HG03460 (cell line): ENCODE results near the gene SNRNP40.

Experiments
- ATAC-seq: cut with Tn5 transposase; IDR thresholded peaks from one replicate; pipeline ENCODE4 v1.9.1; 2021; ENCODE audit not compliant: unreplicated experiment

SNRNP40 gene

DNA sequence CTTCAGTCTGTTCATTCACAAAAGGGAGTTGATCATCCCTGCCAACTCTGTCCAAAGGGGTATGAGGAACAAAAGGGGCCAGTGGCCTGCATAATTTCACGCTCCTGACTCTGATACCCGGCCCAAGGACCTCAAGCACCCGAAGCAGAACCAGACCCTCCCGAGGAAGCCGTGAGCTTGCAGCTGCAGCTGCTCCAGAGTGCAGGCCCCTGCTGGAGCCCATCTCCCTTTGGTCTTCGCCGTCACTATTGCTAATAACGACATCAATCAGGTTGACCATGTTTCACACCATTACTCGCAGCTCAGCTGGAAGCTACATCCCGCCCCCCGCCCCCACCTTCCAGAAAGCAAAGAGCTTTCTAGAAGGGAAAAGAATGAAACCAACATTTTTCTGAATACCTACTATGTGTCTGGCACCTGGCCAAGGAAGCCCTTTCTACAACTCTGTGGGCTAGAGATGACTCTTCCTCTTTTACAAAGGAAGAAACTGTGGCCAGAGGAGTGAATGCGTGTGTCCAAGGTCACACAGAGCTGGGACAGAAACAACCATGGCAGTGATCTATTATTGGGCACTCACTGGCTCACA lies 62.4 kb downstream of the SNRNP40 start:
- ATAC-seq = no peak

DNA sequence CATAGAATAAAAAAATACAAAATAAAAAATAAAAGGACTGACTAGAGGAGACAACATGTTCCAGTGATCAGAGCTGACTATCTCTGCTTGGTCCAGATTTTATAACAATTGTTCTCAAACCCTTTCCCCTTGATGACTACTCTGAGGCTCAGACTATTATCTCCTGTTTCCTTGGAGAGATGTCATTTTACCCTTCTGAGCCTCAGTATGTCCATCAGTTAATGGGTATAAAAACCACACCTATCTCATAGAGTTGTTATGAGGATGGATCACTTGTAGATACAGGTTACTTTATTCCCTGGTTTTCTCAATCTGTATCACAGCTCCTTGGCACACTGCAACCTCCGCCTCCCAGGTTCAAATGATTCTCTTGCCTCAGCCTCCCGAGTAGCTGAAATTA lies 63.9 kb downstream of the SNRNP40 start:
- no peak for ATAC-seq

DNA sequence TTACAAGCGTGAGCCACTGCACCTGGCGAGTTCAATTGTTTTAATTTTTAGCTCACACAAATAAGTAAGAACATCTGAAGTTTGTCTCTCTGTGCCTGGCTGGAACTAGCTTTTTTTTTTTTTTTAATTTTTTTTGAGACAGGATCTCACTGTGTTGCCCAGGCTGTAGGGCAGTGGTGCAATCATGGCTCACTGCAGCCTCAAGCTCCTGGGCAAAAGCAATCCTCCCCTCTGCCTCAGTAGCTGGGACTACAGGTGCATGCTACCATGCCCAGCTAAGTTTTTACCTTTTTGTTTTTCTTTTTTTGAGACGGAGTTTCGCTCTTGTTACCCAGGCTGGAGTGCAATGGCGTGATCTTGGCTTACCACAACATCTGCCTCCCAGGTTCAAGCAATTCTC lies 64.8 kb downstream of the SNRNP40 start:
- no peak for ATAC-seq

DNA sequence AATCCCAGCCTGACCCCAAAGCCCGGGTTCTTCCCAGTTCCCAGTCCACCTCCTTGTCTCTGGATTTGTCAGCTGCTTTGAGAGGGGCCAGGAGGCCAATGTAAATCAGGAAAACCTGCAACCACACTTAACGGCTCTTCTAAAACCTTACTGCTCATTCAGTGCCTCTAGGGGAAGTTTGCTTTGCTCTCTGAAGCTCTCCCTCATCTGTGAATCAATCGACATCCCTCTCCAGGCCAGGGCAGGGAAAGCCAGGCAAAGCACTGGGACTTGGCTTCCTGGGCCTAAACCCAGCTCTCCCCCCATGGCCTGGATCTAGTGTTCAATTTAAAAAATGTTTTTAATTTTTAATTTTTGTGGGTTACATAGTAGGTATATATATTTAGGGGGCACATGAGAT lies 66.2 kb downstream of the SNRNP40 start:
- ATAC-seq = no peak

DNA sequence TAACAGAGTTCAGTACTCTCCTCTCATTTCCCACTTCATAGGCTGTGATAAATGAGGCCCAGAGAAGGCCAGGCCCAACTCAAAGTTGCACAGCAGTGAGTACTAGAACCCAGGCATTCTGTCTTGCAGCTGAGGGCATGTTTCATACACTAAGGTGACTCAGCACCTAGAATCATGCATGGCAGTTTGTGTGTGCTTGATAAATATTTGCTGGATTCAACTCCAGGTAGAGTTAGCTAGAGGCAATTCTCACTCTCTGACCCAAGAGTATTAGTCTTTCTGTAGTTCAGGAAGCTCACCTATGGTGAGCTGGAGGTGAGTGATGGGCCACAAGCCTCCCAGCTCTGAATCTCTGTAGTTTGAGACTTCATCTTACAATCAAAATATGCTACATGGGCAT lies 67.6 kb downstream of the SNRNP40 start:
- ATAC-seq = no peak

DNA sequence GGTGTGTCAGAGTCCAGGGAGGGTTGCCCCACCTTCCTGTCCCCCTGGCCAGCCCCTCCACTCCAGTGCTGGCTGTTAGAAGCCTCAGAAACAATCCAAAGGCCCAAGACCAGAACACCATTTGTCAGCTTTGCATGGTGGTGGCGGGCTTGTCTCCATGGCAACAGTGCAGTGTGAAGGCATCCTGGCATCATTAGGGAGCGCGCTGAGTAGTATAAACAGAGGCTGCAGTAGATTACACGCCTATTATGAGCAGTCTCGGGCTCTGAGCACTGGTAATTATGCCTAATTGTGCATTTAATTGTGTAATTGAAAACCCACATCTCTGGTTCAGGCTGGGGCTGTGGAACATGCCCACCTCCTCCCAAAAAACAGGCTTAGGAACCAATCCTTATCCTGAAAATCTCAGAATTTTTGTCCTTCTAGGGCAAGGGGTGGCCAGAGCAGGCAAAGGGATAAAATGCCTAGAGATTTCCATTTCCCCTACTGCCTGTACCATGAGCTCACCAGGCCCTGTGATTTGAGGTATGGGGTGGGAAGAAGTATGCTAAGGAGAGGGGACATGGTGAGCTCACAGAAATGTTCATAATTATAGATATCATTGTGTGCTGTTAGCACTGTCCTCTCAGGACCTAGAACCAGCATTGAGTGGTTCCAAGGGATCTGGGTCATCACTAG lies 68.6 kb downstream of the SNRNP40 start:
- no peak for ATAC-seq

DNA sequence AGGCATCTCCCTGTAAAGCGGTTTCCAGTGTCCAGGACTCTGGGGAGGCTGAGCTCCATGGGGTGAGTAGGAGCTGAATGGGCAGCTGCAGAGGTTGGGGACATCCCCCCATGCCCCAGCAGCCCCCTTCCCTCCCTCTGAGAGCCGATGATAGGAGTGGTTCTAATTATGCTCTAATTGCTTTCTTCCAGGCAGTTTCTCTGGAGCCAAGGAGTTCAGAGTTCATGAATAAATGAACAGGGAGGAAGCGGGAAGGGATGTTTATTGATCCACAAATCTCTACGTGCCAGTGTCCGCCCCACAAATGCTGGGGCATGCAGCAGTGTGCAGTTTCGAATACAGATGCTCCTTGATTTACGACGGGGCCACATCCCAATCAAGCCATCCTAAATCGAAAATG lies 72.5 kb downstream of the SNRNP40 start:
- ATAC-seq = no peak

DNA sequence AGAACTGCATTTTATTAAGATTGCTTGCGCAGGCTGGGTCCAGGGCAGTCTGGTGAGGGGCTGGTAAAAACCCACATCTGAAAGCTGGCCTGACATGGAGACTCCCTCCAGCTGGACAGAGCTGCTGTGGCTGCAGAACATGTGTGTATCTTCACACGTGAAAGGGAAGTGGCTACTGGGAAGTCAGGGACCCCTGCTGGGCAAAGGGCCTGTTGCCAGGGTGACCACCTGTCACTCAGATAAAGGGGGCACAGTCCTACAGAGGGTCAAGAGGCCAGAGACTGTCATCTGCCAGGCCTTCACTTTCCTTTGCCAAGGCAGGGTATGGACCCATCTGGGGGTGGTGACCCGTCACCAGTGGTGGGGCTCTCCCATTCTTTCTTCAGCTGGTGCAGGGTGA lies 74.4 kb downstream of the SNRNP40 start:
- no peak for ATAC-seq

DNA sequence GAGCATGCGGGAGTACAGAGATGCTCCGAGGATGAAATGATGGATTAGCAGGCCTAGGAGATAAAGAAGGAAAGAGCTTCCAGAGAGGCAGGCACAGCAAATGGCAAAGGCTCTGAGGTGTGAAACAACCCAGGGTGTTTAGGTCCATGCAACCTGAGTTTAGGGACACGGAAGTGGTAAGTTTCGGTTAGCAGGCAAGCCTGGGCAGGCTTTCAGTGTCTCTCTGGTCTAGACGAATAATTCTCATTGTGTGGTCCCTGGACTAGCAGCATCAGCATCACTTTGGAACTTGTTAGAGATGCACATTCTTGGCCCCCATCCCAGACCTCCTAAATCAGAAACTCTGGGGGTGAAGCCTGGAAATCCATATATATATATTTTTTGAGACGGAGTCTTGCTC lies 75.5 kb downstream of the SNRNP40 start:
- ATAC-seq = no peak

DNA sequence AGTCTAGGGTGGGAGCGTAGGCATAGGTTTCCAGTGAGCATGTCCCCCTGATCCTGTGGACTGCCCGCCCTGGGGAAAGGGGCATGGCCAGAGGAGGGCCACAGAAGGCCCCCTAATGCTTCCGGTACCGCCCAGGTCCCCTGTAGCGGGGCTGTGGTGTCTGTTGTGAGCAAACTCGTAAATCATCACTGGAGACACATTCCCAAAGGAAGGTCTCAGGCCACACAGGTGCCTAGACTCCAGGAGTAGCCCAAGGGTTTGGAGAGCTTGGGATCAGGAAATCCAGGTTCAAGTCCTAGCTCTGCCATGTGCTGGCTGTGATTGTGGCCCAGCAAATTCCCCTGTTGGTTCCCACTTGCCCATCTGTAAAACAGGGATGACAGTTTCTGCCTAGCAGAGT lies 77.1 kb downstream of the SNRNP40 start:
- ATAC-seq = no peak

DNA sequence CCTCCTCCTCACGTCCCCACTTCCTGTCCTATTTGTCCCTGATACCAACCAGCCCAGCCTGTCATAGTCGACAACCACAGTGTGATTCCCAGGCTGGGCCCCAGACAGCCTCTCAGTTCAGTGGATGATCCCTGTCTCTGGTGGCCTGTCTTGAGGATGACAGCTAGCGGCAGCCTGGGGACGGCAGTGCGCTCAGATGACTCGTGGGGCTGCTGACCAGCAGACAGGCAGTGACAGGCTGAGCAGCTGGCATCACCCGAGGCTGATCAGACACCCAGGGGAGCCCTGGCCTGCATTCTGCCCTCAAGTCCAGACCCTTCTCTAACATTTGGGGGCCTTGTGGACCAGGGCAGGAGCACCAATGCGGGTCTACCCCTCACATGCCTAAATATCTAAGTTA lies 77.9 kb downstream of the SNRNP40 start:
- ATAC-seq = no peak

DNA sequence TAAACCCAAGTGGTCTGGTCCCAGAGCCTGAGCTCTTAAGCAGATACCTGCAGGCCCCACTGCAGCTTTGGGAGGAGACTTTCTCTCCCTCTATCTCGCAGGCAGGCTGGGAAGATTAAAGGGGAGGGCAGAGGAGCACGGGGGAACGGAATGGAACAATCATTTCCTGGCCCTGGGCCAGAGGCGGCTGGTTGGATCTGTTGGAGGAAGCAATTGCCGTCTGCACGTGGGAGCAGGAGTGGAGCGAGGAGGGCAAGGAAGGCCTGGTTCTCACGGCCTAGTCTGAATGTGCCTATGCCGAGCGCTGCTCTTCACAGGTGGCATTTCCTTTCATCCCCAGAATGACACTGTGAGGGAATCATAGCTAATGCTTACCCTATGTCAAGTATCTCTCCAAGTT lies 80.6 kb downstream of the SNRNP40 start:
- ATAC-seq = no peak

DNA sequence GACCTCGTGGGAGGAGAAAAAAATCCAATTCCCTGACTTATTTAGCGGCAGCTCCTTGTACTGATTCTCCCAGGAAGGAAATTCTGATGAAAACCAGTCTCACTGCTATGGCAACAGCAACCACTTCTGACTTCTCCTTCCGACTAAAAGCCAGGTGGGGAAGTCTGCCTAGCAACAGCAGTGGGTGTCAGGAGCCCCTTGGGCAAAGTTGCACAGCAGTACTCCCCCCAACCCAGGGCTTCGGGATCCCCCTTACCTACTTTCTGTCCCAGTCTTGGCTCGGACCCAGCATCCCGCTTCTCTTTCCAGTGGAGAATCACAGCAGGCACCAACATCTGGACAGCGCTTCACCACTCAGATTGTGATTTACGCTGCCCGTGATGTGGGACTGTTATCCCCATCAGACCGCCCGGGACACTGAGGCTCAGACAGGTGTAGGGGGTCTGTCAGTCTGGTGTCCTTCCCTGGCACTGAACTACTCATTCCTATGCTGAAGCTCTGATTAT lies 81.5 kb downstream of the SNRNP40 start:
- no peak for ATAC-seq

DNA sequence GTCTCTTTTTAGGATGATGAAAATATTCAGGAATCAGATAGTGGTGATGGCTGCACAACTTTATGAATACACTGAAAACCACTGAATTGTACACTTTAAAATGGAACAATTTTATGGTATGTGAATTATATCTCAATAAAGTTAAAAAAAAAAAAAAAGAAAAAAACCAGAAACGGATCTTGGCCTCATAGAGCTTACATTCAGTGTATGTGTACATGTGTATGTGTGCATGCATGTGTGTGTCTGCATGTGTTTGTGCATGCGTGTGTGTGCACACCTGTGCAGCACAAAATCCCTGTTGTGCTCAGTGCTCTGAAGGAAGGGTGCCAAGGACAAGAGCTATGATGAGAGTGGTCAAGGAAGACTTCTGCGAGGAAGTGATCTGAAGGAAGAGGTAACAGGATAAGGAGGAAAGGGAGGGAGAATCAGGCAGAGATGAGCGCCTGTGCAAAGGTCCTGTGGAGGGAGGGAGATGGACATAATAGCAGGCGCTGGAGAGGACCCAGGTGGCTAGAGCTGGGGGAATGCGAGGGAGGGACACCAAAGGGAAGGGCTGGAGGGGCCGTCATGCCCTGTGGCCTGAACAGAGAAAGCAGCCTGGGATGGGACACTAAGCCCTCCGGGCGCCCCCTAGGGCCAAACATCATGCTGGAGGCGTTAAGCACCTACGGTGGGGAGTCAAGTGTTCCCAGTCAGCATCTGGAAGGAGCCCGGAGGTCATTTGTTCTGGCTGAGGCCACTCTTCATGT lies 82.1 kb downstream of the SNRNP40 start:
- no peak for ATAC-seq
